Measurements from ENCODE around the gene ACVR1C. TPM values are rescaled to one million over a fixed set of nuclear protein-coding genes. Genes with fewer than 3 reads are reported as not detected.

ACVR1C gene
- total RNA-seq, 1 experiment from 2014 or later: 0.04 TPM

- H3K79me2 ChIP-seq (ENCODE audit: low read depth): no peaks in the 10 kb centered on the region
- CTCF ChIA-PET: no interaction called here
Observed at GRCh38 chr2:157662401-157662800, 33.7 kb upstream of the ACVR1C start.

GRCh38 chr2:157661776-157662175 lies 33.1 kb upstream of the ACVR1C start:
- intact Hi-C loops (cut with micrococcal nuclease; ENCODE audit: unreplicated experiment): no loop called here
- H3K79me2 ChIP-seq (ENCODE audit: low read depth): no peaks in the 10 kb centered on the region
- no peak overlapping the region for H3K4me2 ChIP-seq
- H3K4me3 ChIP-seq: no peak overlapping the region
- no peaks in the 10 kb centered on the region for H3K36me3 ChIP-seq (ENCODE audit: low read depth)
- TF ChIP-seq EZH2 (IDR thresholded peaks at IDR 0.05; ENCODE audit: low read depth) (no peak), CTCF (conservative IDR thresholded peaks at IDR 0.05) (no peak)
- POLR2A ChIA-PET (ENCODE audit: unreplicated experiment): no interaction called here
- no peaks in the 10 kb centered on the region for H3K27me3 ChIP-seq (ENCODE audit: insufficient read depth, low read depth)
- H3K27ac ChIP-seq: no peak overlapping the region
- no TSS peak for BruUV-seq (replicated peaks)
- no peaks in the 10 kb centered on the region for H3F3A ChIP-seq (ENCODE audit: insufficient read depth, low read depth)
- CTCF ChIA-PET: no interaction called here
- no peak overlapping the region for H2AFZ ChIP-seq
- no peak for DNase-seq
- no peaks in the 10 kb centered on the region for H3K4me1 ChIP-seq (replicated peaks; ENCODE audit: insufficient read depth)
- no peaks in the 10 kb centered on the region for H3K9me2 ChIP-seq (ENCODE audit: insufficient read depth)
- no peaks in the 10 kb centered on the region for H4K20me1 ChIP-seq (ENCODE audit: insufficient read depth)
- H3K9me3 ChIP-seq (ENCODE audit: insufficient read depth, low read depth): no peaks in the 10 kb centered on the region

More at GRCh38 chr2:157662401-157662800, 33.7 kb upstream of the ACVR1C start:
- no TSS peak for BruUV-seq (replicated peaks)
- Histone ChIP-seq H2AFZ (no peak overlapping the region), H3K36me3 (ENCODE audit: low read depth) (no peaks in the 10 kb centered on the region), H3K9me3 (ENCODE audit: insufficient read depth, low read depth) (no peaks in the 10 kb centered on the region), H3K4me1 (replicated peaks; ENCODE audit: insufficient read depth) (no peaks in the 10 kb centered on the region), H3K4me3 (no peak overlapping the region), H3K27ac (no peak overlapping the region), H3F3A (ENCODE audit: insufficient read depth, low read depth) (no peaks in the 10 kb centered on the region), H3K9me2 (ENCODE audit: insufficient read depth) (no peaks in the 10 kb centered on the region), H4K20me1 (ENCODE audit: insufficient read depth) (no peaks in the 10 kb centered on the region), H3K4me2 (no peak overlapping the region), H3K27me3 (ENCODE audit: insufficient read depth, low read depth) (no peaks in the 10 kb centered on the region)
- POLR2A ChIA-PET (ENCODE audit: unreplicated experiment): no interaction called here
- no peak for DNase-seq
- intact Hi-C loops (cut with micrococcal nuclease; ENCODE audit: unreplicated experiment): no loop called here
- TF ChIP-seq EZH2 (IDR thresholded peaks at IDR 0.05; ENCODE audit: low read depth) (no peak), CTCF (conservative IDR thresholded peaks at IDR 0.05) (no peak)

GRCh38 chr2:157657858-157658257 lies 29.2 kb upstream of the ACVR1C start:
- H3K27me3 ChIP-seq (ENCODE audit: insufficient read depth, low read depth): no peaks in the 10 kb centered on the region
- ChIA-PET CTCF (no interaction called here), POLR2A (ENCODE audit: unreplicated experiment) (no interaction called here)
- no peaks in the 10 kb centered on the region for H3K9me2 ChIP-seq (ENCODE audit: insufficient read depth)
- no peak overlapping the region for H3K4me3 ChIP-seq
- TF ChIP-seq EZH2 (IDR thresholded peaks at IDR 0.05; ENCODE audit: low read depth): no peak
- TF ChIP-seq CTCF (conservative IDR thresholded peaks at IDR 0.05): no peak
- H3K4me1 ChIP-seq (replicated peaks; ENCODE audit: insufficient read depth): no peaks in the 10 kb centered on the region
- H3K9me3 ChIP-seq (ENCODE audit: insufficient read depth, low read depth): no peaks in the 10 kb centered on the region
- no peaks in the 10 kb centered on the region for H3K79me2 ChIP-seq (ENCODE audit: low read depth)
- H2AFZ ChIP-seq: no peak overlapping the region
- H3K27ac ChIP-seq: no peak overlapping the region
- no peaks in the 10 kb centered on the region for H4K20me1 ChIP-seq (ENCODE audit: insufficient read depth)
- no peaks in the 10 kb centered on the region for H3K36me3 ChIP-seq (ENCODE audit: low read depth)
- DNase-seq: no peak
- no peak overlapping the region for H3K4me2 ChIP-seq
- BruUV-seq (replicated peaks): no TSS peak
- intact Hi-C loops (cut with micrococcal nuclease; ENCODE audit: unreplicated experiment): no loop called here
- H3F3A ChIP-seq (ENCODE audit: insufficient read depth, low read depth): no peaks in the 10 kb centered on the region

All from PC-9 (cell line).